ENCODE measurements around the gene MAPK13. TPM values are rescaled to one million over a fixed set of nuclear protein-coding genes. Genes with fewer than 3 reads are reported as not detected.

MAPK13 gene
- total and polyA plus RNA-seq, 3 donors from 2014 or later: 57.5 to 109 (median 61.7) TPM

DNA sequence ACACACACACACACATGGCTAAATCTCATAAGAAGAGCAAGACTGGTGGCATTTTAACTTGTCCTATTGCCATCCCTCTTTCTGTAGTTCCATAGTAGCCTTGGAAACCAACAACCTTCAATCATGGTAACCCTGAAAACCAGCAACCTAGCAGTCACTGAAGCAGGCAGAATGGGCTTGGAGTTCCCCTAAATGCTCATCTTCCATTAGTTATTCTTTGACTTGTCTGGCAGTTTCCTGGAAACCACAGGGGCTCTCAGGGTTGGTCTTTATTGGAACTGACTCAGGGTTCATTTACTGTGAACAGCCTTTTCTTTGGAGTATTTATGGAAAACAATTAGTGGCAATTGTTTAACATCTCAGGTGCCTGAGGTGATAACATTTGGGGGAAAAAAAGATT lies 46.9 kb downstream of the MAPK13 start:
- Histone ChIP-seq H3K9me3 (no peaks in the 10 kb centered on the region), H3K27ac (no peak overlapping the region), H3K36me3 (ENCODE audit: low read depth, missing control alignments) (no peaks in the 10 kb centered on the region), H3K27me3 (no peaks in the 10 kb centered on the region), H3K4me3 (no peak overlapping the region), H3K4me1 (no peaks in the 10 kb centered on the region)
- TF ChIP-seq, protein P1, sequence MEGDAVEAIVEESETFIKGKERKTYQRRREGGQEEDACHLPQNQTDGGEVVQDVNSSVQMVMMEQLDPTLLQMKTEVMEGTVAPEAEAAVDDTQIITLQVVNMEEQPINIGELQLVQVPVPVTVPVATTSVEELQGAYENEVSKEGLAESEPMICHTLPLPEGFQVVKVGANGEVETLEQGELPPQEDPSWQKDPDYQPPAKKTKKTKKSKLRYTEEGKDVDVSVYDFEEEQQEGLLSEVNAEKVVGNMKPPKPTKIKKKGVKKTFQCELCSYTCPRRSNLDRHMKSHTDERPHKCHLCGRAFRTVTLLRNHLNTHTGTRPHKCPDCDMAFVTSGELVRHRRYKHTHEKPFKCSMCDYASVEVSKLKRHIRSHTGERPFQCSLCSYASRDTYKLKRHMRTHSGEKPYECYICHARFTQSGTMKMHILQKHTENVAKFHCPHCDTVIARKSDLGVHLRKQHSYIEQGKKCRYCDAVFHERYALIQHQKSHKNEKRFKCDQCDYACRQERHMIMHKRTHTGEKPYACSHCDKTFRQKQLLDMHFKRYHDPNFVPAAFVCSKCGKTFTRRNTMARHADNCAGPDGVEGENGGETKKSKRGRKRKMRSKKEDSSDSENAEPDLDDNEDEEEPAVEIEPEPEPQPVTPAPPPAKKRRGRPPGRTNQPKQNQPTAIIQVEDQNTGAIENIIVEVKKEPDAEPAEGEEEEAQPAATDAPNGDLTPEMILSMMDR (IDR thresholded peaks at IDR 0.05): no peak
- TF ChIP-seq POLR2A (IDR thresholded peaks at IDR 0.05): no peak
- intact Hi-C loops (cut with DNase I; ENCODE audit: low total_unique reads): no loop called here
- DNase-seq: no peak

DNA sequence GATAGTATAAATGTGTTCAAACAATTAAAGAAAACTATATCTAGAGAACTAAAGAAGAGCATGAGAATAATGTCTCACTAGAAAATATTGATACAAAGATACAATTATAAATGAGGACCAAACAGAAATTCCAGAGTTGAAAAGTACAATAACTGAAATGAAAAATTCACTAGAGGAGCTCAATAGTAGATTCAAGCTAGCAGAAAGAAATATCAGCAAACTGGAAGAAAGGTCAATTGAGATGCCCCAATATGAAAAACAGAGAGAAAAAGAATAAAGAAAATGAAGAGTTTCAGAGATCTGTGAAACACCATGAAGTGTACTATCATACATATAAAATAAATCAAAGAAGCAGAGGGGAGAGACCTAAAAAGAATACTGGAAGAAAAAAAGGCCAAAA lies 48.2 kb downstream of the MAPK13 start:
- no peaks in the 10 kb centered on the region for H3K36me3 ChIP-seq (ENCODE audit: low read depth, missing control alignments)
- no peaks in the 10 kb centered on the region for H3K27me3 ChIP-seq
- TF ChIP-seq POLR2A (IDR thresholded peaks at IDR 0.05): no peak
- TF ChIP-seq, protein P1 (IDR thresholded peaks at IDR 0.05): no peak
- H3K9me3 ChIP-seq: no peaks in the 10 kb centered on the region
- no peak overlapping the region for H3K27ac ChIP-seq
- intact Hi-C loops (cut with DNase I; ENCODE audit: low total_unique reads): no loop called here
- no peaks in the 10 kb centered on the region for H3K4me1 ChIP-seq
- no peak for DNase-seq
- no peak overlapping the region for H3K4me3 ChIP-seq

DNA sequence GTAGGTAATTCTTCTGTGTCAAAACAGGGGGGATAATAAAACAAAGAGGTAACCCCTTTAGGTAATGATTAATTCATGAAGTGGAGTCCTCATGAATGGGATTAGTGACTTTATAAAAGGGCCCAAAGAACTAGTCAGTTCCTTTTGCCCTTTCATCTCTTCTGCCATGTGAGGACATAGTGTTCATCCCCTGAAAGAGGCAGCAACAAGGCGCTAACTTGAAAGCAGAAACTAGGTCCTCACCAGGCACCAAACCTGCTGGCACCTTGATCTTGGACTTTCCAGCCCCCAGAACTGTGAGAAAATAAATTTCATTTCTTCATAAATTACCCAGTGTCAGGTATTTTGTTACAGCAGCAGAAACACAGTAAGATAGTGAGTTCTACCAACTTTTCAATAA lies 49.8 kb downstream of the MAPK13 start:
- intact Hi-C loops (cut with DNase I; ENCODE audit: low total_unique reads): no loop called here
- 100% methylated on average over 1 of the region's 1 CpG for WGBS, 2 donors
- DNase-seq: no peak

DNA sequence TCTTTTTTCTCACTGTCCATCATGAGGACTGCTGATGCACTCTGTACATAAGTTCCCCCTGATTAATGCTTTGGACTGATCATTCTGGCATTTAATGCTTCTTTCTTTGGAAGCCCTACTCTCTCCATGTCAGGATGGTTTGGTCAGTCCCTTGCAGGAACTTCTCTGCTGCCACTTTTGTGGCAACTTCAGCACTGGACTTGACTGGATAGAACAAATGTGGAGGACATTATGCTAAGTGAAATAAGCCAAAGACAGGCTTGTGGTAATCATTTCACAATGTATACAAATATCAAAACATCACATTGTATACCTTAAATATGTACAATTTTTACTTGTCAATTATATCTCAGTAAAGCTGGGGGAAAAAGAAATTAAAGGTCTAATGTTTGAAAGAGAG lies 54.0 kb downstream of the MAPK13 start:
- DNase-seq: no peak
- TF ChIP-seq, protein P1 (IDR thresholded peaks at IDR 0.05): no peak
- TF ChIP-seq POLR2A (IDR thresholded peaks at IDR 0.05): no peak
- Histone ChIP-seq H3K36me3 (ENCODE audit: low read depth, missing control alignments) (no peaks in the 10 kb centered on the region), H3K9me3 (no peaks in the 10 kb centered on the region), H3K27me3 (no peaks in the 10 kb centered on the region), H3K4me1 (no peaks in the 10 kb centered on the region), H3K4me3 (no peak overlapping the region), H3K27ac (no peak overlapping the region)
- intact Hi-C loops (cut with DNase I; ENCODE audit: low total_unique reads): no loop called here

More for the DNA sequence above, 49.8 kb downstream of the MAPK13 start:
- Histone ChIP-seq H3K9me3 (no peaks in the 10 kb centered on the region), H3K4me3 (no peak overlapping the region), H3K27ac (no peak overlapping the region), H3K27me3 (no peaks in the 10 kb centered on the region), H3K4me1 (no peaks in the 10 kb centered on the region), H3K36me3 (ENCODE audit: low read depth, missing control alignments) (no peaks in the 10 kb centered on the region)
- TF ChIP-seq POLR2A (IDR thresholded peaks at IDR 0.05): no peak

DNA sequence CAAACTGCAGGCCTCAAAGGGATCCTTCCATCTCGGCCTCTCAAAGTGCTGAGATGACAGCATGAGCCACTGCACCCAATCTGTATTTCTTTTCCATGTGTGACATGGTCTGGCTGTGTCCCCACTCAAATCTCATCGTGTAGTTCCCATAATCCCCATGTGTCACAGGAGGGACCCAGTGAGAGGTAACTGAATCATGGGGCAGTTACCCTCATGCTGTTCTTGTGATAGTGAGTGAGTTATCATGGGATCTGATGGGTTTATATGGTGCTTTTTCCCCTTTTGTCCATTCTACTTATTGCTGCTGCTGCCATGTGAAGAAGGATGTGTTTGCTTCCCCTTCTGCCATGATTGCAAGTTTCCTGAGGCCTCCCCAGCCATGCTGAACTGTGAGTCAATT lies 55.9 kb downstream of the MAPK13 start:
- Histone ChIP-seq H3K4me3 (no peak overlapping the region), H3K36me3 (ENCODE audit: low read depth, missing control alignments) (no peaks in the 10 kb centered on the region), H3K27ac (no peak overlapping the region), H3K27me3 (no peaks in the 10 kb centered on the region), H3K4me1 (no peaks in the 10 kb centered on the region), H3K9me3 (no peaks in the 10 kb centered on the region)
- intact Hi-C loops (cut with DNase I; ENCODE audit: low total_unique reads): no loop called here
- 82 to 90% methylated on average over 2 of the region's 2 CpGs for WGBS, 2 donors
- TF ChIP-seq, protein P1 (IDR thresholded peaks at IDR 0.05): no peak
- no peak for TF ChIP-seq POLR2A (IDR thresholded peaks at IDR 0.05)
- no peak for DNase-seq

All from testis (tissue), 3 donors.